Measurements from ENCODE around the gene EFCAB7.

Gene EFCAB7

GRCh38 chr1:63537006-63537405, 13.7 kb downstream of the EFCAB7 start:
- Histone ChIP-seq H3K9me3 (no peaks in the 10 kb centered on the region), H3K27ac (no peak overlapping the region), H3K36me3 (no peaks in the 10 kb centered on the region), H3K4me3 (ENCODE audit: low read depth in 1 of 2, low read length in 1 of 2) (no peak overlapping the region), H3K4me1 (ENCODE audit: control insufficient read depth in 1 of 2, insufficient read depth in 1 of 2, low read depth in 1 of 2, low read length in 1 of 2) (no peaks in the 10 kb centered on the region), H3K27me3 (no peaks in the 10 kb centered on the region)
- TF ChIP-seq CTCF (IDR thresholded peaks at IDR 0.05): no peak

- Histone ChIP-seq H3K4me1 (ENCODE audit: control insufficient read depth in 1 of 2, insufficient read depth in 1 of 2, low read depth in 1 of 2, low read length in 1 of 2) (no peaks in the 10 kb centered on the region), H3K4me3 (ENCODE audit: low read depth in 1 of 2, low read length in 1 of 2) (no peak overlapping the region), H3K27me3 (no peaks in the 10 kb centered on the region), H3K36me3 (no peaks in the 10 kb centered on the region), H3K27ac (no peak overlapping the region), H3K9me3 (no peaks in the 10 kb centered on the region)
- TF ChIP-seq CTCF (IDR thresholded peaks at IDR 0.05): no peak
Observed at GRCh38 chr1:63537940-63538339, 14.6 kb downstream of the EFCAB7 start.

GRCh38 chr1:63545780-63546179, 22.5 kb downstream of the EFCAB7 start:
- no peak for TF ChIP-seq CTCF (IDR thresholded peaks at IDR 0.05)
- H3K27ac ChIP-seq: no peak overlapping the region

GRCh38 chr1:63547621-63548294, 24.4 kb downstream of the EFCAB7 start:
- H3K27me3 ChIP-seq: no peaks in the 10 kb centered on the region
- H3K36me3 ChIP-seq: no peaks in the 10 kb centered on the region
- TF ChIP-seq CTCF (IDR thresholded peaks at IDR 0.05): no peak
- no peaks in the 10 kb centered on the region for H3K9me3 ChIP-seq
- H3K27ac ChIP-seq: no peak overlapping the region
- no peaks in the 10 kb centered on the region for H3K4me1 ChIP-seq (ENCODE audit: control insufficient read depth in 1 of 2, insufficient read depth in 1 of 2, low read depth in 1 of 2, low read length in 1 of 2)
- H3K4me3 ChIP-seq (ENCODE audit: low read depth in 1 of 2, low read length in 1 of 2): no peak overlapping the region

More at GRCh38 chr1:63545780-63546179, 22.5 kb downstream of the EFCAB7 start:
- Histone ChIP-seq H3K4me3 (ENCODE audit: low read depth in 1 of 2, low read length in 1 of 2) (no peak overlapping the region), H3K27me3 (no peaks in the 10 kb centered on the region), H3K4me1 (ENCODE audit: control insufficient read depth in 1 of 2, insufficient read depth in 1 of 2, low read depth in 1 of 2, low read length in 1 of 2) (no peaks in the 10 kb centered on the region), H3K36me3 (no peaks in the 10 kb centered on the region), H3K9me3 (no peaks in the 10 kb centered on the region)

- Histone ChIP-seq H3K4me3 (ENCODE audit: low read depth in 1 of 2, low read length in 1 of 2) (no peak overlapping the region), H3K27ac (no peak overlapping the region), H3K36me3 (no peaks in the 10 kb centered on the region), H3K9me3 (no peaks in the 10 kb centered on the region), H3K27me3 (no peaks in the 10 kb centered on the region), H3K4me1 (ENCODE audit: control insufficient read depth in 1 of 2, insufficient read depth in 1 of 2, low read depth in 1 of 2, low read length in 1 of 2) (no peaks in the 10 kb centered on the region)
- no peak for TF ChIP-seq CTCF (IDR thresholded peaks at IDR 0.05)
Observed at GRCh38 chr1:63548303-63548702, 25.0 kb downstream of the EFCAB7 start.

Data from neutrophil (primary cell).